LNCaP clone FGC (cell line): ENCODE measurements around the gene MESP1.
"Not testable (repeated sequence)": the region's sequence is repeated elsewhere in the genome, so short reads cannot be mapped to it uniquely, and the experiment has no call there.

Source experiments
- DNase-seq: peaks from one replicate; pipeline ENCODE4 v3.0.0-alpha.2; 2011; ENCODE audit warnings: low read depth
- H3K4me3 ChIP-seq: 2 replicates; pipeline ENCODE4 v1.5.1; 2011; ENCODE audit warnings: mild to moderate bottlenecking, low read depth, low read length, control low read depth
- TF ChIP-seq, protein P1 (sequence below): IDR thresholded peaks from 2 replicates; pipeline ENCODE4 v1.5.1; 2012; ENCODE audit warnings: mild to moderate bottlenecking; ENCODE audit not compliant: control insufficient read depth, insufficient read depth; ENCODE audit errors: extremely low read depth

MESP1 gene

DNA sequence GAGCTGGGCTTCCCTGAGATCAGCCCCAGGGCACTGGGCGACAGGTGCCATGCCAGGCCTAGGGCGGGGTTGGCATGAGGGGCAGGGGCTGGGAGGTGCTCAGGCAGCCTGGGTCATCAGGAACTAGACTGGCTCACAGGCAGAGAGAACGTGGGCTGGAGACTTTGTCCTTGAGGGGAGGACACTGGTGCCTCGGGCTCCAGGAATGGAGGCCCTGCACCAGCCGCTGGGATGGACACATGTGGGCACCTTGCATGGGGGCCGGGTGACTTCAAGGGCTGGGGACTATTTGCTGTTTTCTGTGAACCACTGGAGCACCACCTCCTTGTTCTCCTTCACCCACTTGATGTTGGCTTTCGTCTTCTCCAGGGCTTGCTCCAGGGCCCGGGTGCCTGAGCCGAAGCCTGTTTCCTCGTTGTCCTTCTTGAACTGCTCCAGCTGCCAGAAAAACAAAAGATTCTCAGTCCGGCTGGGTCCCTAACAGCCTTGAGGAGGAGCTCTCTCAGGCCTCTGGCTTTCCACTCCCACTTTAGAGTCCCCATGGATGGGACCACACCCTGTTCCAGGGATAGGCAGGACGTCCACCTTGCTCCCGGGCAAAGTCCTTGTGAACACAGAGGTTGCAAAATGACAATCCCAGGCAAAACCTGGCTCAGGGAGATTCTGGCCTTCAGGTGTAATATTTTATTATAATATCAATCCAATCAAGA is 34.2 kb upstream of the MESP1 start:
- TF ChIP-seq, protein P1, sequence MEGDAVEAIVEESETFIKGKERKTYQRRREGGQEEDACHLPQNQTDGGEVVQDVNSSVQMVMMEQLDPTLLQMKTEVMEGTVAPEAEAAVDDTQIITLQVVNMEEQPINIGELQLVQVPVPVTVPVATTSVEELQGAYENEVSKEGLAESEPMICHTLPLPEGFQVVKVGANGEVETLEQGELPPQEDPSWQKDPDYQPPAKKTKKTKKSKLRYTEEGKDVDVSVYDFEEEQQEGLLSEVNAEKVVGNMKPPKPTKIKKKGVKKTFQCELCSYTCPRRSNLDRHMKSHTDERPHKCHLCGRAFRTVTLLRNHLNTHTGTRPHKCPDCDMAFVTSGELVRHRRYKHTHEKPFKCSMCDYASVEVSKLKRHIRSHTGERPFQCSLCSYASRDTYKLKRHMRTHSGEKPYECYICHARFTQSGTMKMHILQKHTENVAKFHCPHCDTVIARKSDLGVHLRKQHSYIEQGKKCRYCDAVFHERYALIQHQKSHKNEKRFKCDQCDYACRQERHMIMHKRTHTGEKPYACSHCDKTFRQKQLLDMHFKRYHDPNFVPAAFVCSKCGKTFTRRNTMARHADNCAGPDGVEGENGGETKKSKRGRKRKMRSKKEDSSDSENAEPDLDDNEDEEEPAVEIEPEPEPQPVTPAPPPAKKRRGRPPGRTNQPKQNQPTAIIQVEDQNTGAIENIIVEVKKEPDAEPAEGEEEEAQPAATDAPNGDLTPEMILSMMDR, result no peak
- DNase-seq, result no peak
- H3K4me3 ChIP-seq, result no peak overlapping the region

DNA sequence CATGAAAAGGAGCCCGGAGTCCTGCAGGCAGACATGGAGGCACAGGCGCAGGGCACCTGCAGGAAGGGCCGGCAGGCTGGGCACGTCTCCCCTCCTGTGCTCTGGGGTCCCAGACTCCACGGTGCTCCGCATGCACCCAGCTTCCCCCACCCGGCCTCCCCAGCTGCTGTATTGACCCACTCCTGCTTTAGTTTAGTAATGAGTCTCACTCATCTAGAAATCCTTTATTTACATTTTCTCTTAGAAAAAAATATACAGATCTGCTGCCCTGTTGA is 33.6 kb upstream of the MESP1 start:
- DNase-seq, result no peak
- no peak overlapping the region for H3K4me3 ChIP-seq
- TF ChIP-seq, protein P1, result no peak

DNA sequence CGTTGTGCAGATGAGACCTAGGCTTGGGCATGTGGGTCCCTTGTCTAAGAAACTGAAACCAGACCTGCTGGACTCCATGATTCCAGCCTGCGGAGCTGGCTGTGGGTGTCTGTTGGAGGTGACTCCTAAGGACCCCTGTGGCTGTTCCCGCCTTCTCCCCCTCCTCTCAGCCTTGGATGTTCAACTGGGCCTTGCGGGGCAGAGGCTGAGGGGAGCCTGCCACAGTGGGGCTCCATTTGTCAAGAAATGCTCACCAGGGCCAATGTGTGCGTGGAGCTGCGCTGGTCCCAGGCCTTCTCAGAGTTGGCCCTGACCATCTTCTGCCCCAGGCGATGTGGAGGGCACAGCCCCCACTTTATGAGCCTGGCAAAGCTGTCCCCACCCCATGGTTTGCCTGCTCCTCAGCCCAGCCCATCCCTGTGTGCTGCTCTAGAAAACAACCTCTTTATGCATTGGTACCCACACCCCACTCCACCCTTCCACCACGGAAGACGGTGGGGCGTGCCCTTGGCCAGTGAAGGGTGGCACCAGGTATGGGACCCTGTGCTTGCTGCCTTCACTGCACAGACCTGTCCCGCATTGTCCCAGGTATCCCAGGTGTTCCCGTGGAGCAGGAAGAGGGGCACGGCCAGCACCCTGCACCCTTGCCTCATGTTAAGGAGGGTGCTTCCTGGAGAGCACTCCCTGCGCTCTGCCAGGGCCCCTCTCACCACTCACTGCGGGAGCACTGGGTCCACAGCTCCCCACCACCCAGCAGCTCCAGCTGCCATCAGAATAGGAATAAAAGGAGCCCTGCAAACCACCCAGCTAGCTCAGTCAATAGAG is 33.0 kb upstream of the MESP1 start:
- H3K4me3 ChIP-seq, result no peak overlapping the region
- no peak for DNase-seq
- TF ChIP-seq, protein P1, result no peak

DNA sequence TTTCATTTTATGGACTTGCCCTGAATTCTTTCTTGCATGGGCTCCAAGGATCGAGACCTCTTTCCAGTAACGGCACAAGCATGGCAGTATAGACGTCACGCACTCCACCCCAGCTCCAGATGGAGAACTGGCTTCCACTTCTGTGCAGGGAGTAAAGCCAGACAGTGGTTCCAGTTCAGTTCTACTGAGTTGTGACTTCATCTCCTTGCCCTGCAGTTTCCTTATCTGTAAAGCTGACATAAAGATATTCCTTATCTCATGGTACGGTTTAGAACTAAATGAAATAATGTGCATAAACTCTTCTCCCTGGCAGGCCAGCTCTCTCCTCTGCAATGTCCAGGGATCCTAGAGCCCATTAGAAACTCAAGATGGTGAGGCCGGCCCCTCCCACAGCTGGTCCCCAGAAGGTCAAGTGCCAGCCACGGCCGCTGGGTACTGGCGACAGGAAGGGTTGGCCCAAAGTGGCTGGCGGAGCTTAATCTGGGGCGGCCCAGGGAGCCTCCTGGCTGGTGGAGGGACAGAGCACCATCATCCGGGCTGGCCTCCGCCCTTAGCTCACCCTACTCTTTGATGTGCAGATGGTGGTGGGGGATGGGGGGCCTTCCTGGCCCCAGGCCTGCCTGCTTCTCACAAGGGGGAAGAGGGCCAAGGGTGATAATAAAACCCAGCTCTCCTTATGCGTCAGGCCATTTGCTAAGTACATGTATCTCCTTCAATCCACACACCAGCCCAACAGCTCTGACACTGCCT is 32.2 kb upstream of the MESP1 start:
- H3K4me3 ChIP-seq, result no peak overlapping the region
- TF ChIP-seq, protein P1, result no peak
- DNase-seq, result no peak

DNA sequence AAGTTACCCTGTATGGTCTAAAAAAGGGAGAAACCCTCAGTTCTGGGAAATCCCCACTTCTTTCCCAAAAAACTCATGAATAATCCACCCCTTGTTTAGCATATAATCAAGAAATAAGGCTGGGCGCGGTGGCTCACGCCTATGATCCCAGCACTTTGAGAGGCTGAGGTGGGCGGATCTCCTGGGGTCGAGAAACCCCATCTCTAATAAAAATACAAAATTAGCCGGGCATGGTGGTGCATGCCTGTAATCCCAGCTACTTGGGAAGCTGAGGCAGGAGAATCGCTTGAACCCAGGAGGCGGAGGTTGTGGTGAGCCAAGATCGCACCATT is 31.5 kb upstream of the MESP1 start:
- DNase-seq, result not testable (repeated sequence)

DNA sequence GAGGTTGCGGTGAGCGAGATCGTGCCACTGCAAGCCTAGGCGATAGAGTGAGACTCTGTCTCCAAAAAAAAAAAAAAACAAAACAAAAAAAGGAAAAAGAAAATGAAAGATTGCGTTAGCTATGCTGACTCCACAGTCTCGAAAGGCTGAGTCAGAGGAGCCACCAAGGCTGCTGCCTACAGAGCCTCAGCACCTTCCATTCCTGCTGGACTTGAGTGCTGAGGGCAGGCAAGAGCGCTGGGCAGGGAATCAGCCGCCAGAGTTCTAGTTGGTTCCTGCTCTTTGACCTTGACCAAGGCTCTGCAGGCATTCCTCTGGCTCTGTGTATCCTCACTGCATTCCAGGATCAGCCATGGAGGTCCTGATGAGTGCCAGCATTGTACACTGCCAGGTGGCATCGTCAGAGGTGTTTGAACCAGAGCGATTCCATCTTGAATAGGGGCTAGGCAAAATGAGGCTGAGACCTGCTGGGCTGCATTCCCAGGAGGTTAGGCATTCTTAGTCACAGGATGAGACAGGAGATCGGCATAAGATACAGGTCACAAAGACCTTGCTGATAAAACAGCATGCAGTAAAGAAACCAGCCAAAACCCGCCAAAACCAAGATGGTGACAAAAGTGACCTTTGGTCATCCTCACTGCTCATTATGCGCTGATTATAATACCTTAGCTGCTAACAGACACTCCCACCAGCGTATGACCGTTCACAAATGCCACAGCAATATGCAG is 31.0 kb upstream of the MESP1 start:
- DNase-seq, result no peak
- H3K4me3 ChIP-seq, result no peak overlapping the region
- TF ChIP-seq, protein P1, result no peak

More for the DNA sequence above, 31.5 kb upstream of the MESP1 start:
- H3K4me3 ChIP-seq, result not testable (repeated sequence)

DNA sequence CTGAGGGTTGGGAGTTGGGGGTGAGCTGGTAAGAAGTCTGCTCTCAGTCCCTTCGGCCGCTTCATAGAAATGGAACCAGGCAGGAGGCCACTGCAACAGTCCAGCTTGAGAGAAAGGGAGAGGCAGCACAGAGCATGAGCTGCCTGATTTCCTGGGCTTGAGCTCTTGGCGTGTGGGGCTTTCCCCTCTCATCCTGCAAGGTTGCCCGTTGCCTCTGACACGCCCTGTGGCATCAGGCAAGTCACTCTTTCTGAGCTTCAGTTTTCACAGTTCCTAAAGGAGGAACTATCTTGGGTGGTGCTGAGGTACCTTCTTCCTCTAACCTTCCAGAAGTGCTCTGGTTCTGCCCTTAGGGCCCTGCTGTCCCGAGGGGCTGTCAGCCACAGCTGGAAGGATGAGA is 30.0 kb upstream of the MESP1 start:
- DNase-seq, result no peak
- TF ChIP-seq, protein P1, result no peak
- H3K4me3 ChIP-seq, result no peak overlapping the region
